Endothelial cell (in vitro differentiated cells): Measurements from ENCODE around the gene CELA2A. TPM values are rescaled to one million over a fixed set of nuclear protein-coding genes. Genes with fewer than 3 reads are reported as not detected.
"Not testable (repeated sequence)": the region's sequence is repeated elsewhere in the genome, so short reads cannot be mapped to it uniquely, and the experiment has no call there.

Experiments
- DNase-seq: peaks from one replicate; pipeline ENCODE4 v3.0.0; 2021; ENCODE audit warnings: low spot score
- H3K27ac Mint-ChIP-seq: one replicate; pipeline ENCODE4 v1.8.0; 2021; ENCODE audit warnings: mixed read lengths, inconsistent platforms; ENCODE audit not compliant: unreplicated experiment
- H3K27me3 Mint-ChIP-seq: one replicate; pipeline ENCODE4 v1.8.0; 2021; ENCODE audit warnings: mild to moderate bottlenecking, moderate library complexity, mixed read lengths, inconsistent platforms; ENCODE audit not compliant: unreplicated experiment
- H3K36me3 Mint-ChIP-seq: one replicate; pipeline ENCODE4 v1.8.0; 2021; ENCODE audit warnings: mild to moderate bottlenecking, low read depth, mixed read lengths, inconsistent platforms; ENCODE audit not compliant: unreplicated experiment
- H3K4me1 Mint-ChIP-seq: one replicate; pipeline ENCODE4 v1.8.0; 2021; ENCODE audit warnings: mild to moderate bottlenecking, mixed read lengths, inconsistent platforms; ENCODE audit not compliant: unreplicated experiment
- H3K4me3 Mint-ChIP-seq: one replicate; pipeline ENCODE4 v1.8.0; 2021; ENCODE audit warnings: mild to moderate bottlenecking, mixed read lengths, inconsistent platforms; ENCODE audit not compliant: unreplicated experiment
- H3K9me3 Mint-ChIP-seq: one replicate; pipeline ENCODE4 v1.8.0; 2021; ENCODE audit warnings: mixed read lengths, inconsistent platforms; ENCODE audit not compliant: unreplicated experiment
- total RNA-seq: library from RNA; stranded (reverse); fragmentation: NEBNext Ultra II Directional; extraction: Animal tissue kit (Norgen Biotek cat#: 25700); gene quantifications from one replicate; pipeline ENCODE4 v1.2.1, GENCODE V29; 2021; ENCODE audit not compliant: unreplicated experiment
- TF ChIP-seq, protein P1 (sequence below): fragments of 200-600 bp; sonication (generic); IDR thresholded peaks from one replicate; pipeline ENCODE4 v1.5.0; 2021; ENCODE audit warnings: antibody characterized with exemption; ENCODE audit not compliant: unreplicated experiment

Gene CELA2A
- total RNA-seq, 1 donor from 2014 or later, result not detected

DNA sequence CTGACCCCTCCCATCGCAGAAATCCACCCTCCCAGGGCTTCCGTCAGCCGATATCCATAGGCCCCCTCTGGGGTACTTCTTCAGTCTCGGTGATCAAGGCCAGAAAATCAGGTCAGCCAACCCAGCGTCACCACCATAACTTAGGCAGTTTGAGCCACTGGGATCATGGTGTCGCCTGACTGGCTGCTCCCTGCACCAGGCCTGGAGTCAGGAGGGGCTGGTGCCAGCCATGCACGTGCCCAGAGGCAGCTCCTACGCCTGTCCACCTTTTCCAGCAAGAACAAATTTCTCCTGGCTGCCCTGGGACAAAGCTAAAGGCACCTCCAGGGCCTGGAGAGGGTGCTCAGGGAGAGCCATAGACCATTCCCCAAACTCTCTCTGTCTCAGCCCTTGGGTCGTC, 23.1 kb upstream of the CELA2A start:
- TF ChIP-seq, protein P1, sequence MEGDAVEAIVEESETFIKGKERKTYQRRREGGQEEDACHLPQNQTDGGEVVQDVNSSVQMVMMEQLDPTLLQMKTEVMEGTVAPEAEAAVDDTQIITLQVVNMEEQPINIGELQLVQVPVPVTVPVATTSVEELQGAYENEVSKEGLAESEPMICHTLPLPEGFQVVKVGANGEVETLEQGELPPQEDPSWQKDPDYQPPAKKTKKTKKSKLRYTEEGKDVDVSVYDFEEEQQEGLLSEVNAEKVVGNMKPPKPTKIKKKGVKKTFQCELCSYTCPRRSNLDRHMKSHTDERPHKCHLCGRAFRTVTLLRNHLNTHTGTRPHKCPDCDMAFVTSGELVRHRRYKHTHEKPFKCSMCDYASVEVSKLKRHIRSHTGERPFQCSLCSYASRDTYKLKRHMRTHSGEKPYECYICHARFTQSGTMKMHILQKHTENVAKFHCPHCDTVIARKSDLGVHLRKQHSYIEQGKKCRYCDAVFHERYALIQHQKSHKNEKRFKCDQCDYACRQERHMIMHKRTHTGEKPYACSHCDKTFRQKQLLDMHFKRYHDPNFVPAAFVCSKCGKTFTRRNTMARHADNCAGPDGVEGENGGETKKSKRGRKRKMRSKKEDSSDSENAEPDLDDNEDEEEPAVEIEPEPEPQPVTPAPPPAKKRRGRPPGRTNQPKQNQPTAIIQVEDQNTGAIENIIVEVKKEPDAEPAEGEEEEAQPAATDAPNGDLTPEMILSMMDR, result no peak
- H3K4me3 Mint-ChIP-seq, result no peak overlapping the region
- H3K4me1 Mint-ChIP-seq, result no peaks in the 10 kb centered on the region
- peaks cover 1% of the 10 kb centered on the region for H3K27me3 Mint-ChIP-seq
- no peak for DNase-seq
- H3K36me3 Mint-ChIP-seq, result no peaks in the 10 kb centered on the region
- H3K9me3 Mint-ChIP-seq, result no peaks in the 10 kb centered on the region
- no peak overlapping the region for H3K27ac Mint-ChIP-seq

GRCh38 chr1:15434739-15435138, 21.8 kb upstream of the CELA2A start:
- not testable (repeated sequence) for H3K27ac Mint-ChIP-seq, DNase-seq, H3K36me3 Mint-ChIP-seq, H3K4me3 Mint-ChIP-seq, H3K4me1 Mint-ChIP-seq, H3K9me3 Mint-ChIP-seq, H3K27me3 Mint-ChIP-seq

DNA sequence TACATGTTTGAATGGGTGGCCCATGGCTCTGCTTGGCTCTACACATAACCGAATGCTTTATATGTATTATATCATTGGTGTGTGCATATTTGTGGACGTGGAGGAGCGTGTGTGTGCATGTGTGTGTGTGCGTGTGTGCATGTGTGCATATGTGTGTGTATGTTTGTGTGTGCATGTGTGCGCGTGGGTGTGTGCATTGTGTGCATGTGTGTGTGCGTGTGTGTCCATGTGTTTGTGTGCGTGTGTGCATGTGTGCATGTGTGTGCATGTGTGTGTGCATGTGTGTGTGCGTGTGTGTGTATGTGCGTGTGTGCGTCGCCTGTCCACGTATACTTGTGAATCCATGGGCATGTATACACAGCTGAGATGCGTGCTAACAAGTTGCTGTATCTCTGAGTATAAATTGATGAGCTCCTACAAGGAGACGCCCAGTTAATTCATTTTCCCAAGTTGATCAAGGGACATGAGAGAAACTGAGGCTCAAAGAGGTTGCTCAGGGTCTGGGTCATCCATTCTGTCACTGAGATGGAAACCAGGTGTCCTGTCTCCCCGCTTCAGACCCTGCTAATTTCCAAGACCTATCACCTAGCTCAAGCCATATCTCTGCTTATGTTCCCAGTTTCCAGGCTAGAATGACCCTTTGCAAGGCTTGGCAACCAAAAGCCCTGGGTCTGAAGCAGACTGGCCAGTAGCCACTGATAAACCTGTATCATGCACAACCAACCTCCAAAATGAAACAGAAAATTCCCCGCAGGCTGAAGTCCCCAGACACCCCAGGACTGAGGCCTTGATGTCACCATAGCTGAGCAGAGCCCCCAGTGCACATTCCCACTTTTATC, 21.1 kb upstream of the CELA2A start:
- H3K4me3 Mint-ChIP-seq, result no peak overlapping the region
- no peaks in the 10 kb centered on the region for H3K9me3 Mint-ChIP-seq
- peaks cover 1% of the 10 kb centered on the region for H3K27me3 Mint-ChIP-seq
- no peak overlapping the region for H3K27ac Mint-ChIP-seq
- TF ChIP-seq, protein P1, result no peak
- DNase-seq, result no peak
- H3K36me3 Mint-ChIP-seq, result no peaks in the 10 kb centered on the region
- H3K4me1 Mint-ChIP-seq, result no peaks in the 10 kb centered on the region

GRCh38 chr1:15436881-15437442, 19.6 kb upstream of the CELA2A start:
- no peaks in the 10 kb centered on the region for H3K9me3 Mint-ChIP-seq
- H3K27ac Mint-ChIP-seq, result no peak overlapping the region
- TF ChIP-seq, protein P1, result no peak
- no peak for DNase-seq
- peaks cover 3% of the 10 kb centered on the region for H3K27me3 Mint-ChIP-seq
- H3K4me3 Mint-ChIP-seq, result no peak overlapping the region
- no peaks in the 10 kb centered on the region for H3K4me1 Mint-ChIP-seq
- no peaks in the 10 kb centered on the region for H3K36me3 Mint-ChIP-seq

GRCh38 chr1:15439325-15439724, 17.2 kb upstream of the CELA2A start:
- DNase-seq, result no peak
- Mint-ChIP-seq H3K27ac (no peak overlapping the region), H3K4me3 (no peak overlapping the region), H3K9me3 (no peaks in the 10 kb centered on the region), H3K4me1 (no peaks in the 10 kb centered on the region), H3K36me3 (no peaks in the 10 kb centered on the region), H3K27me3 (peaks cover 5% of the 10 kb centered on the region)
- TF ChIP-seq, protein P1, result no peak
